BLaER1 treated with 17β-estradiol and CSF1 and Interleukin-3, amounts not matched to agents 10 nM and 100 nM (cell line): ENCODE measurements around the gene ELF1.

Experiments used
- H3K27ac ChIP-seq, 11 experiments: shearing (Covaris generic); formaldehyde crosslinking; 2 replicates each; pipeline ENCODE4 v1.8.1; 2022
- H3K27me3 ChIP-seq, 11 experiments: shearing (Covaris generic); formaldehyde crosslinking; 2 replicates each; pipeline ENCODE4 v1.8.1; 2022
- H3K36me3 ChIP-seq, 11 experiments: shearing (Covaris generic); formaldehyde crosslinking; 2 replicates each; pipeline ENCODE4 v1.8.1; 2022
- H3K4me1 ChIP-seq, 10 experiments: shearing (Covaris generic); formaldehyde crosslinking; 2 replicates each; pipeline ENCODE4 v1.8.1; 2022
- H3K4me2 ChIP-seq, 11 experiments: shearing (Covaris generic); formaldehyde crosslinking; 2 replicates each; pipeline ENCODE4 v1.8.1; 2022
- H3K4me3 ChIP-seq, 10 experiments: shearing (Covaris generic); formaldehyde crosslinking; 2 replicates each; pipeline ENCODE4 v1.8.1; 2022
- H3K9ac ChIP-seq, 11 experiments: shearing (Covaris generic); formaldehyde crosslinking; 2 replicates each; pipeline ENCODE4 v1.8.1; 2022
- H3K9me3 ChIP-seq, 11 experiments: shearing (Covaris generic); formaldehyde crosslinking; replicated peaks in 1 of 11; 2 replicates each; pipeline ENCODE4 v1.8.1; 2022
- H4K20me1 ChIP-seq, 11 experiments: shearing (Covaris generic); formaldehyde crosslinking; 2 replicates each; pipeline ENCODE4 v1.8.1; 2022
- Cebpa-rat ChIP-seq, 11 experiments: shearing (Covaris generic); IDR thresholded peaks; 2 replicates each; pipeline ENCODE4 v1.8.1; 2022

The ELF1 gene

GRCh38 chr13:40986101-40986856 is 32.8 kb downstream of the ELF1 start:
- H3K4me3 ChIP-seq = peak overlapping the region in 7 of 10 experiments; percentile 0 to 79 (median 36); a peak in 10 of 20 replicates
- H3K9me3 ChIP-seq = no peaks in the 10 kb centered on the region
- H3K4me1 ChIP-seq = peaks cover 65 to 97% (median 80%) of the 10 kb centered on the region in 10 experiments
- H3K27ac ChIP-seq = peak overlapping the region; percentile 2 to 98 (median 80); a peak in 17 of 22 replicates
- peak overlapping the region; percentile 38 to 94 (median 58); a peak in 21 of 22 replicates for H3K9ac ChIP-seq
- no peak for TF ChIP-seq Cebpa-rat (IDR thresholded peaks at IDR 0.05)
- peaks cover 0 to 60% (median 23%) of the 10 kb centered on the region in 11 experiments; a peak in 19 of 22 replicates for H3K36me3 ChIP-seq
- H3K4me2 ChIP-seq = peak overlapping the region; percentile 54 to 99 (median 80)
- peaks cover 66 to 100% (median 100%) of the 10 kb centered on the region in 11 experiments; a peak in 21 of 22 replicates for H4K20me1 ChIP-seq
- no peaks in the 10 kb centered on the region for H3K27me3 ChIP-seq

GRCh38 chr13:40985381-40986100 is 33.6 kb downstream of the ELF1 start:
- TF ChIP-seq Cebpa-rat (IDR thresholded peaks at IDR 0.05) = no peak
- H4K20me1 ChIP-seq = peaks cover 59 to 100% (median 100%) of the 10 kb centered on the region in 11 experiments; a peak in 21 of 22 replicates
- peaks cover 2 to 60% (median 25%) of the 10 kb centered on the region in 11 experiments; a peak in 21 of 22 replicates for H3K36me3 ChIP-seq
- peak overlapping the region in 7 of 10 experiments; percentile 0 to 79 (median 41); a peak in 11 of 20 replicates for H3K4me3 ChIP-seq
- H3K27me3 ChIP-seq = no peaks in the 10 kb centered on the region
- H3K9me3 ChIP-seq = no peaks in the 10 kb centered on the region
- peak overlapping the region; percentile 52 to 98 (median 80); a peak in 20 of 22 replicates for H3K27ac ChIP-seq
- peak overlapping the region; percentile 54 to 99 (median 80) for H3K4me2 ChIP-seq
- H3K4me1 ChIP-seq = peaks cover 61 to 97% (median 83%) of the 10 kb centered on the region in 10 experiments
- peak overlapping the region; percentile 40 to 94 (median 58); a peak in 21 of 22 replicates for H3K9ac ChIP-seq

- Histone ChIP-seq H3K4me3 (peak overlapping the region in 8 of 10 experiments; percentile 0 to 79 (median 27); a peak in 11 of 20 replicates), H3K4me2 (peak overlapping the region; percentile 54 to 99 (median 80)), H3K9ac (peak overlapping the region; percentile 40 to 94 (median 58); a peak in 19 of 22 replicates), H3K27me3 (no peaks in the 10 kb centered on the region), H3K36me3 (peaks cover 9 to 63% (median 28%) of the 10 kb centered on the region in 11 experiments; a peak in 21 of 22 replicates), H4K20me1 (peaks cover 63 to 100% (median 100%) of the 10 kb centered on the region in 11 experiments; a peak in 21 of 22 replicates), H3K4me1 (peaks cover 60 to 97% (median 87%) of the 10 kb centered on the region in 10 experiments), H3K9me3 (no peaks in the 10 kb centered on the region), H3K27ac (peak overlapping the region; percentile 40 to 98 (median 80); a peak in 20 of 22 replicates)
- TF ChIP-seq Cebpa-rat (IDR thresholded peaks at IDR 0.05) = no peak
These were observed 34.3 kb downstream of the ELF1 start for GRCh38 chr13:40984668-40985366.

GRCh38 chr13:40983725-40984667 is 35.1 kb downstream of the ELF1 start:
- Histone ChIP-seq H3K27ac (peak overlapping the region; percentile 76 to 98 (median 80)), H3K4me2 (peak overlapping the region; percentile 54 to 99 (median 80))

GRCh38 chr13:40983259-40983658 is 35.9 kb downstream of the ELF1 start:
- Histone ChIP-seq H3K9me3 (no peaks in the 10 kb centered on the region), H3K4me1 (peaks cover 60 to 100% (median 92%) of the 10 kb centered on the region in 10 experiments), H3K27ac (peak overlapping the region; percentile 76 to 98 (median 80)), H4K20me1 (peaks cover 67 to 100% (median 100%) of the 10 kb centered on the region in 11 experiments), H3K4me3 (peak overlapping the region; percentile 9 to 79 (median 54); a peak in 15 of 20 replicates), H3K27me3 (no peaks in the 10 kb centered on the region), H3K9ac (peak overlapping the region; percentile 54 to 94 (median 66)), H3K4me2 (peak overlapping the region; percentile 54 to 99 (median 80)), H3K36me3 (peaks cover 14 to 66% (median 38%) of the 10 kb centered on the region in 11 experiments; a peak in 21 of 22 replicates)
- no peak for TF ChIP-seq Cebpa-rat (IDR thresholded peaks at IDR 0.05)

More at GRCh38 chr13:40983725-40984667, 35.1 kb downstream of the ELF1 start:
- peaks cover 62 to 99% (median 92%) of the 10 kb centered on the region in 10 experiments for H3K4me1 ChIP-seq
- peaks cover 14 to 66% (median 34%) of the 10 kb centered on the region in 11 experiments; a peak in 21 of 22 replicates for H3K36me3 ChIP-seq
- peak overlapping the region in 8 of 10 experiments; percentile 10 to 79 (median 48); a peak in 14 of 20 replicates for H3K4me3 ChIP-seq
- H3K9me3 ChIP-seq = no peaks in the 10 kb centered on the region
- peak overlapping the region; percentile 54 to 94 (median 66); a peak in 20 of 22 replicates for H3K9ac ChIP-seq
- TF ChIP-seq Cebpa-rat (IDR thresholded peaks at IDR 0.05) = no peak
- H3K27me3 ChIP-seq = no peaks in the 10 kb centered on the region
- peaks cover 67 to 100% (median 100%) of the 10 kb centered on the region in 11 experiments for H4K20me1 ChIP-seq

- peak overlapping the region; percentile 54 to 99 (median 80); a peak in 21 of 22 replicates for H3K4me2 ChIP-seq
- H3K36me3 ChIP-seq = peaks cover 14 to 66% (median 43%) of the 10 kb centered on the region in 11 experiments; a peak in 21 of 22 replicates
- H4K20me1 ChIP-seq = peaks cover 67 to 100% (median 100%) of the 10 kb centered on the region in 11 experiments
- no peaks in the 10 kb centered on the region for H3K27me3 ChIP-seq
- TF ChIP-seq Cebpa-rat (IDR thresholded peaks at IDR 0.05) = no peak
- H3K4me3 ChIP-seq = peak overlapping the region; percentile 41 to 79 (median 54); a peak in 15 of 20 replicates
- H3K9ac ChIP-seq = peak overlapping the region; percentile 54 to 94 (median 66); a peak in 21 of 22 replicates
- H3K4me1 ChIP-seq = peaks cover 60 to 100% (median 92%) of the 10 kb centered on the region in 10 experiments
- peak overlapping the region; percentile 76 to 98 (median 80) for H3K27ac ChIP-seq
- no peaks in the 10 kb centered on the region for H3K9me3 ChIP-seq
These were observed 36.3 kb downstream of the ELF1 start for GRCh38 chr13:40982772-40983171.

- TF ChIP-seq Cebpa-rat (IDR thresholded peaks at IDR 0.05) = no peak
- Histone ChIP-seq H3K4me3 (peak overlapping the region; percentile 41 to 79 (median 54)), H3K9me3 (no peaks in the 10 kb centered on the region), H4K20me1 (peaks cover 67 to 100% (median 100%) of the 10 kb centered on the region in 11 experiments), H3K9ac (peak overlapping the region; percentile 54 to 94 (median 66); a peak in 20 of 22 replicates), H3K27ac (peak overlapping the region; percentile 76 to 98 (median 80)), H3K4me2 (peak overlapping the region; percentile 54 to 99 (median 80)), H3K36me3 (peaks cover 14 to 66% (median 50%) of the 10 kb centered on the region in 11 experiments; a peak in 21 of 22 replicates), H3K4me1 (peaks cover 60 to 100% (median 91%) of the 10 kb centered on the region in 10 experiments), H3K27me3 (no peaks in the 10 kb centered on the region)
These were observed 37.2 kb downstream of the ELF1 start for GRCh38 chr13:40981949-40982348.
